ENCODE results near the gene NLRP12.
"Not testable (repeated sequence)": the region's sequence is repeated elsewhere in the genome, so short reads cannot be mapped to it uniquely, and the experiment has no call there.

Gene NLRP12

GRCh38 chr19:53864308-53864836 is 40.3 kb upstream of the NLRP12 start:
- TF ChIP-seq CTCF (IDR thresholded peaks at IDR 0.05; ENCODE audit: control extremely low read depth, extremely low read depth, low read depth, missing control alignments): no peak
- no peak for DNase-seq (ENCODE audit: extremely low spot score)
- ChIA-PET POLR2A (no interaction called here), CTCF (interaction anchor here (1.6 kb wide), 1 partner anchor 11 kb away, joined by 5 read pairs; no protein-coding TSS in a partner anchor)

- TF ChIP-seq CTCF (IDR thresholded peaks at IDR 0.05; ENCODE audit: control extremely low read depth, extremely low read depth, low read depth, missing control alignments): no peak
- ChIA-PET CTCF (interaction anchor here (0.8 to 1.6 kb wide), 7 partner anchors 10 to 176 kb away, joined by 3 to 6 read pairs (median 5); partner anchors contain the start of gene MYADM), POLR2A (interaction anchor here (0.7 to 1.3 kb wide), 2 partner anchors 12 to 14 kb away, joined by 3 to 6 read pairs; partner anchors contain the start of gene MYADM)
- no peak for DNase-seq (ENCODE audit: extremely low spot score)
These were observed 29.6 kb upstream of the NLRP12 start for GRCh38 chr19:53853707-53854106.

- CTCF ChIA-PET: no interaction called here
- POLR2A ChIA-PET: no interaction called here
- DNase-seq (ENCODE audit: extremely low spot score): no peak
- TF ChIP-seq CTCF (IDR thresholded peaks at IDR 0.05; ENCODE audit: control extremely low read depth, extremely low read depth, low read depth, missing control alignments): no peak
These were observed 25.1 kb upstream of the NLRP12 start for GRCh38 chr19:53849237-53849676.

- ChIA-PET POLR2A (interaction anchor here (0.6 kb wide), 1 partner anchor 41 kb away, joined by 6 read pairs; no protein-coding TSS in a partner anchor), CTCF (no interaction called here)
- TF ChIP-seq CTCF (IDR thresholded peaks at IDR 0.05; ENCODE audit: control extremely low read depth, extremely low read depth, low read depth, missing control alignments): no peak
- no peak for DNase-seq (ENCODE audit: extremely low spot score)
These were observed 23.4 kb upstream of the NLRP12 start for GRCh38 chr19:53847555-53847954.

- ChIA-PET CTCF (no interaction called here), POLR2A (no interaction called here)
- DNase-seq (ENCODE audit: extremely low spot score): no peak
- no peak for TF ChIP-seq CTCF (IDR thresholded peaks at IDR 0.05; ENCODE audit: control extremely low read depth, extremely low read depth, low read depth, missing control alignments)
These were observed 20.7 kb upstream of the NLRP12 start for GRCh38 chr19:53844849-53845246.

- POLR2A ChIA-PET; DNase-seq (ENCODE audit: extremely low spot score): not testable (repeated sequence)
- CTCF ChIA-PET: interaction anchor here (0.8 to 2.2 kb wide), 5 partner anchors 11 to 191 kb away, joined by 3 to 7 read pairs (median 4); no protein-coding TSS in a partner anchor
These were observed 16.8 kb upstream of the NLRP12 start for GRCh38 chr19:53840914-53841313.

- ChIA-PET CTCF (interaction anchor here (1.2 to 2.2 kb wide), 2 partner anchors 183 to 190 kb away, joined by 3 to 7 read pairs; no protein-coding TSS in a partner anchor), POLR2A (interaction anchor here (0.7 kb wide), 1 partner anchor 33 kb away, joined by 3 read pairs; no protein-coding TSS in a partner anchor)
- DNase-seq (ENCODE audit: extremely low spot score): not testable (repeated sequence)
These were observed 16.1 kb upstream of the NLRP12 start for GRCh38 chr19:53840241-53840640.

GRCh38 chr19:53838446-53838845 is 14.3 kb upstream of the NLRP12 start:
- CTCF ChIA-PET; POLR2A ChIA-PET; DNase-seq (ENCODE audit: extremely low spot score): not testable (repeated sequence)

- POLR2A ChIA-PET, CTCF ChIA-PET: not testable (repeated sequence)
These were observed 8.7 kb upstream of the NLRP12 start for GRCh38 chr19:53832861-53833260.

More at GRCh38 chr19:53832861-53833260, 8.7 kb upstream of the NLRP12 start:
- not testable (repeated sequence) for DNase-seq (ENCODE audit: extremely low spot score)
